Measurements from ENCODE around the gene KDM8.

Gene KDM8

DNA sequence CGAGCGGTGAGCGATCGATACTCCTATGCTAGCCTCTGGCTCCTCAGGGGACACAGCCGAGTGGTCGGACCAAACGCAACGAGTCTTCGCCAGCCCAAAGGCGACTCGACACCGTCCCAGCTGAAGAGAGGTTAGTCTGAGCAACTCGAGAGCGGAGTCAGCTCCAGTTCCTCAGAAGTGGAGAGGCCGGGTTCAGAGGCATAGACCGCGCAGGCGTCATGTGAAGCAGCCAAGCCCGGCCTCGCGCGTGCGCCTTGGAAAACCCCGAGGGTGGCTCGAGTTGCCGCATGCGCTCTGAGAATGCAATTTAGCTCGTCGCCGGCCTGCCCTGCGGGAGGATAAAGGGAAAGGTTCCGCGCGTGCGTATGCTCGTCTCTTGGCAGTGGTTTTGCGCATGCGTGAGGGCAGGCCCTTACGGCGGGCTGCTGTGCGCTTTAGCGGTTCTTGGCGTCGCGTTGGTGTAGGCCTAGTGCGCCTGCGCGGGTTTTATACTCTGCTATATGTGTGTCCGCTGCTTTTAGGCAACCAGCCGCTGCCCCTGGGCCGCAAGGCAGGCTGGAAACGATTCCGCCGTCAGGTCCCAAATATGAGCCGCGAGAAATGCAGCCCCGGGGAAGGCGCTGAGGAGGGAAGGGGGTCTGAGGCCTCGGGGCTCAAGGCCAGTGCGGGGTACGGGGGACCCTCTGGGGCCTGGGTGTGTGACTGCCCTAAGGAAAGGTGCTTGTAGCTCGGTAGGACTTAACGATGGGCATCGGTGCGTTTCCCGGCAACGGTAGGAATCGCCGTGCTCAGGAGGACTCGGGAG lies at the start of gene KDM8:
TSS of gene KDM8 (plus strand) at position 20 of the 805 bp plus-strand sequence. CDS start 6,598 bp downstream, outside the sequence.
- no peaks in the 10 kb centered on the region for H3K27me3 ChIP-seq (replicated peaks)

DNA sequence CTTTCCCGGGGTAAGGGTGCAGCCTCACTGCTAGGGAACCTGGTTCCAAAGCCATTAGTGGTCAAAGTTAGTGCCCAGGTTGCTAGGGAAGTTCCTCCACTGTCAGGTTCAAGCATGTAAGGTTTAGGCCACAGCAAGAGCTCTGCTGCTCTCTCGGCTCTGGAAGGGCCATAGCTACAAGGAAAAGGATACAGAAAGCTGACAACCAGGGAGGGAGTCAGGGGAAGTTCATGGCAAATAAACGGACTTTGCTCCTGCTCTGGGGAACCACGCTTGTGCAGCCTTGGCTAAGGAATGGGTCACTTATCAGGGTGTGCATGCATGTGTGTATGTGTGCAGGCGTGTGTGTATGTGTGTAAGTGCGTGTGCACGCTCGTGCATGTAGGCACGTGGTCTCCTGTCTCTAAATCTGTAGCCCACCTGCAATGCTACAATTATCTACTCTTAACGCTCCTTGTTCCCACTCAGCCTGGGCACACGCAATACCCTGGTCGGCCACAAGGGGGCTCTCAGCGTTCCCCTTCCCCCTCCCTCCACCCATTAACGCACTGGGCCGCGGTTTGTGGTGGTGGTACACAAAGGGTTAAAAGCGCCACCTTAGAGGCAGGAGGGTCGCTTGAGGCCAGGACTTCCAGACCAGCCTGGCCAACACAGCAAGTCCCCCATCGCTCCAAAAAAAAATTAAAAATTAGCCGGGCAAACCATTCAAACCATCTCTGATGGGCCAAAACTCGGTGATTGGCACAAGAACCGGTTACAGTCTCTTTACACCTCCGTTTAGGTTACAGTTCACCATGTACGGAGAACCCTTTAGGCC lies 48.4 kb upstream of the KDM8 start:
- TF ChIP-seq, protein P1, sequence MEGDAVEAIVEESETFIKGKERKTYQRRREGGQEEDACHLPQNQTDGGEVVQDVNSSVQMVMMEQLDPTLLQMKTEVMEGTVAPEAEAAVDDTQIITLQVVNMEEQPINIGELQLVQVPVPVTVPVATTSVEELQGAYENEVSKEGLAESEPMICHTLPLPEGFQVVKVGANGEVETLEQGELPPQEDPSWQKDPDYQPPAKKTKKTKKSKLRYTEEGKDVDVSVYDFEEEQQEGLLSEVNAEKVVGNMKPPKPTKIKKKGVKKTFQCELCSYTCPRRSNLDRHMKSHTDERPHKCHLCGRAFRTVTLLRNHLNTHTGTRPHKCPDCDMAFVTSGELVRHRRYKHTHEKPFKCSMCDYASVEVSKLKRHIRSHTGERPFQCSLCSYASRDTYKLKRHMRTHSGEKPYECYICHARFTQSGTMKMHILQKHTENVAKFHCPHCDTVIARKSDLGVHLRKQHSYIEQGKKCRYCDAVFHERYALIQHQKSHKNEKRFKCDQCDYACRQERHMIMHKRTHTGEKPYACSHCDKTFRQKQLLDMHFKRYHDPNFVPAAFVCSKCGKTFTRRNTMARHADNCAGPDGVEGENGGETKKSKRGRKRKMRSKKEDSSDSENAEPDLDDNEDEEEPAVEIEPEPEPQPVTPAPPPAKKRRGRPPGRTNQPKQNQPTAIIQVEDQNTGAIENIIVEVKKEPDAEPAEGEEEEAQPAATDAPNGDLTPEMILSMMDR (IDR thresholded peaks at IDR 0.05; ENCODE audit: low read depth, low read length, missing control alignments): peak; percentile 99
- no peaks in the 10 kb centered on the region for H3K27me3 ChIP-seq (replicated peaks)
- peak; percentile 24 for DNase-seq
- in situ Hi-C loops (cut with HindIII; ENCODE audit: low pct_ligation_motif_present, low sequenced_read_pairs): no loop called here
- H3K4me3 ChIP-seq (ENCODE audit: low read depth, low read length): no peak overlapping the region
- no peaks in the 10 kb centered on the region for H3K36me3 ChIP-seq (replicated peaks)
- H3K27ac ChIP-seq: no peak overlapping the region

More for the DNA sequence above, at the start of gene KDM8:
- Histone ChIP-seq H3K36me3 (replicated peaks) (no peaks in the 10 kb centered on the region), H3K4me3 (ENCODE audit: low read depth, low read length) (peak within 1 kb of the TSS; percentile 90), H3K27ac (peak within 1 kb of the TSS; percentile 98)
- in situ Hi-C loops (cut with HindIII; ENCODE audit: low pct_ligation_motif_present, low sequenced_read_pairs): no loop called here
- TF ChIP-seq, protein P1 (IDR thresholded peaks at IDR 0.05; ENCODE audit: low read depth, low read length, missing control alignments): no peak
- DNase-seq: peak; percentile 99

DNA sequence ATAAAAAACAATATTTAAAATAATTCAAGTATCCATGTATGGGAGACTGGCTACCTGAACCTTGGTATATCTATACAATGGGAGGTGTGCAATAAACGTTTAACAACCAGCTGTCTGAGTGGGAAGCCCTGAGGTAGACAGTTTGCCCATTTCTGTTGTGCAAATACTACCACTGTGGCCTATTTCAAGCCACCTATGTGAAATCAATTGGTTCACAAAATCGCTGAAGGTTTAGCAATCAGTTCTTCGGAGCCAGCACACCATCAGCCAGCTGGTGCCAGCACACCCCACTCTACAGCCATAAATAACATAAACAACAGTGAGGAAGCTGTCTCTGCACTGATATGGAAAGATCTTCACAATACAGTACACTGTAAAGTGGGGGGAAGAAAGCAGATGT lies 46.7 kb upstream of the KDM8 start:
- DNase-seq: no peak
- in situ Hi-C loops (cut with HindIII; ENCODE audit: low pct_ligation_motif_present, low sequenced_read_pairs): no loop called here
- Histone ChIP-seq H3K27me3 (replicated peaks) (no peaks in the 10 kb centered on the region), H3K36me3 (replicated peaks) (no peaks in the 10 kb centered on the region), H3K27ac (no peak overlapping the region), H3K4me3 (ENCODE audit: low read depth, low read length) (no peak overlapping the region)
- TF ChIP-seq, protein P1 (IDR thresholded peaks at IDR 0.05; ENCODE audit: low read depth, low read length, missing control alignments): no peak

DNA sequence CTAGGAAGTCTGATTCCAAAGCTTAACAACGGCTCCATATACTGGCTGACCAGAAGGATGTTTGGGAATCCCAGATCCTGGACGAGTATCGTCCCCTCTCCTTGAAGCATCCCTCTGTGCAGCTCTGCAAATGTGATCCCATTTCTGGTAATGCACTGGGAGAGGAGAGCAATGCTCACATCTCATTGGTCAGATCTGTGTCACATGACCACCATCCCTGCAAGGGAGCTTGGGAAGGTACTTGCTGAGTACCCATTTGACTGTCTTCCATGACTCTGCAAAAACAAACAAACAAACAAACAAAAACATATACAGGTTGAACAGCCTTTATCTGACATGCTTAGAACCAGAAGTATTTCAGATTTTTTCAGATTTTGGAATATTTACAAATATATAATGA lies 41.9 kb upstream of the KDM8 start:
- Histone ChIP-seq H3K4me3 (ENCODE audit: low read depth, low read length) (no peak overlapping the region), H3K27me3 (replicated peaks) (no peaks in the 10 kb centered on the region), H3K36me3 (replicated peaks) (no peaks in the 10 kb centered on the region), H3K27ac (no peak overlapping the region)
- DNase-seq: no peak
- TF ChIP-seq, protein P1 (IDR thresholded peaks at IDR 0.05; ENCODE audit: low read depth, low read length, missing control alignments): no peak
- in situ Hi-C loops (cut with HindIII; ENCODE audit: low pct_ligation_motif_present, low sequenced_read_pairs): no loop called here

DNA sequence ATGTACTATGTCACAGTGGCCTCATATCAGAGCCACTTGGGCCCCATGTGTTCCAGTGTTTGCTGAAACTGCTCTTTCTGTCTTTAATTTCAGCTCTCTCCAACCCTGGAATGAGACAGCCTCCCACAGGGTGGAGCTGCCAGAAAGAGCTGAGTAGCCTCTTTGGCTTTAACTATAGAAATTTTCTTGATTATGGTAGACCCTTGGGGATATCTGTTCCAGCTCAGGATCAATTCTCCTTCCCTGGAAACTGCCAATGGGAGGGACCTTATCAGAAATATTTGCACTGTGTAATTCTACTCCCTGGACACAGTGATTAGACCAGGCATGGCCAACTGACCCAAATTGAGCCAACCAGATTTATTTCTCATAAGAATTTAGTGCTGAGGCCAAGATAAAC lies 39.0 kb upstream of the KDM8 start:
- H3K4me3 ChIP-seq (ENCODE audit: low read depth, low read length): no peak overlapping the region
- in situ Hi-C loops (cut with HindIII; ENCODE audit: low pct_ligation_motif_present, low sequenced_read_pairs): no loop called here
- no peak overlapping the region for H3K27ac ChIP-seq
- no peaks in the 10 kb centered on the region for H3K27me3 ChIP-seq (replicated peaks)
- TF ChIP-seq, protein P1 (IDR thresholded peaks at IDR 0.05; ENCODE audit: low read depth, low read length, missing control alignments): no peak
- no peak for DNase-seq
- H3K36me3 ChIP-seq (replicated peaks): no peaks in the 10 kb centered on the region
